K562 (cell line): ENCODE measurements around the gene RUNX1. TPM values are rescaled to one million over a fixed set of nuclear protein-coding genes. Genes with fewer than 3 reads are reported as not detected.

Source experiments
- ASH1L ChIP-seq: fragments of 450-650 bp; IDR thresholded peaks from 2 replicates; pipeline ENCODE4 v1.6.1; 2018; ENCODE audit warnings: borderline replicate concordance, mild to moderate bottlenecking, low read depth; ENCODE audit not compliant: partially characterized antibody
- CBFA2T2 ChIP-seq: fragments of 450-650 bp; conservative IDR thresholded peaks from 2 replicates; pipeline ENCODE4 v1.6.1; 2017; ENCODE audit warnings: mild to moderate bottlenecking
- COPS2 ChIP-seq: fragments of 450-650 bp; conservative IDR thresholded peaks from 2 replicates; pipeline ENCODE4 v1.6.1; 2016; ENCODE audit warnings: mild to moderate bottlenecking, moderate library complexity
- MAX ChIP-seq: sonication (generic); formaldehyde crosslinking; IDR thresholded peaks from 2 replicates; pipeline ENCODE4 v1.9.0; 2022; ENCODE audit warnings: mild to moderate bottlenecking, missing genetic modification reagents
- MGA ChIP-seq: fragments of 450-650 bp; IDR thresholded peaks from 2 replicates; pipeline ENCODE4 v1.6.1; 2016; ENCODE audit warnings: mild to moderate bottlenecking, moderate library complexity
- NR1H2 ChIP-seq: sonication (generic); formaldehyde crosslinking; IDR thresholded peaks from 2 replicates; pipeline ENCODE4 v1.4.0; 2020; ENCODE audit warnings: mild to moderate bottlenecking, missing genetic modification reagents
- TFAM ChIP-seq: fragments of 250-450 bp; sonication (Bioruptor Pico); conservative IDR thresholded peaks from 2 replicates; pipeline ENCODE4 v1.5.0; 2021; ENCODE audit warnings: mild to moderate bottlenecking, moderate library complexity
- ZNF311 ChIP-seq: fragments of 250-450 bp; sonication (Bioruptor Pico); IDR thresholded peaks from 2 replicates; pipeline ENCODE4 v1.4.0; 2020; ENCODE audit warnings: mild to moderate bottlenecking, moderate library complexity
- ZNF561 ChIP-seq: fragments of 450-650 bp; formaldehyde crosslinking; conservative IDR thresholded peaks from 2 replicates; pipeline ENCODE4 v1.4.0; 2020; ENCODE audit warnings: mild to moderate bottlenecking, moderate library complexity
- ZNF717 ChIP-seq: fragments of 250-450 bp; sonication (Bioruptor Pico); IDR thresholded peaks from 2 replicates; pipeline ENCODE4 v1.5.0; 2021
- ZNF740 ChIP-seq, 3 experiments: fragments of 200-800 bp in 1 of 3; sonication (Bioruptor generic) in 1 of 3; sonication (generic) in 1 of 3; formaldehyde crosslinking in 1 of 3; IDR thresholded peaks; 2 replicates each; pipeline versions ENCODE4 v1.6.1 to v1.8.0; 2016 to 2022; ENCODE audit warnings: mild to moderate bottlenecking in 2 of 3, missing compliant biosample characterization in 2 of 3, missing genetic modification characterization in 2 of 3, missing genetic modification reagents in 1 of 3
- polyA plus RNA-seq, 8 experiments: library from polyadenylated mRNA; depleted of rRNA in 4 of 8; stranded (reverse) in 5 of 8; unstranded in 3 of 8; fragments of >200 nt; fragmentation: Nextera tagmentation in 2 of 8; fragmentation: Illumina TruSeq in 1 of 8; extraction: Ambion mirVana in 2 of 8; extraction: Trizol in 1 of 8; gene quantifications; 2 replicates each; pipeline versions ENCODE4 v1.2.1 to v1.2.3, GENCODE V29; 2011 to 2014; ENCODE audit warnings: inconsistent platforms in 1 of 8, missing spikeins in 1 of 8
- total RNA-seq, 7 experiments: library from RNA; depleted of rRNA in 6 of 7; stranded (reverse); fragments of >200 nt in 6 of 7; fragmentation: Illumina TruSeq in 2 of 7; extraction: Trizol in 2 of 7; gene quantifications; 2 replicates each; pipeline versions ENCODE4 v1.2.1 to v1.2.3, GENCODE V29; 2011 to 2021; ENCODE audit warnings: low replicate concordance in 1 of 7

The RUNX1 gene
- total and polyA plus RNA-seq, 9 of the 15 experiments (the other 6 are each of a cell fraction or from before 2014, with no cell fraction given) = 2.2 to 68.6 (median 17.8) TPM

GRCh38 chr21:35048706-35049617 is at the start of gene RUNX1 (continued):
- TF ChIP-seq MGA (peak; percentile 48; the same call in 1 of the 2 replicates), ASH1L (no peak), ZNF561 (CRISPR knock-in tag) (no peak), CBFA2T2 (0 out of 2 replicates have a peak, but pooled peaks have one; percentile 19), TFAM (CRISPR knock-in tag) (no peak), ZNF740 (CRISPR knock-in tag; IDR thresholded peaks at IDR 0.05) (peak; percentile 56; the same call in 1 of the 2 replicates), ZNF740 (tag; IDR thresholded peaks at IDR 0.05) (no peak), ZNF717 (CRISPR knock-in tag) (no peak), ZNF311 (CRISPR knock-in tag) (0 out of 2 replicates have a peak, but pooled peaks have one; percentile 50), NR1H2 (CRISPR knock-in tag) (no peak), COPS2 (no peak), MAX (CRISPR knock-in tag) (0 out of 2 replicates have a peak, but pooled peaks have one; percentile 24)
